GM20431 (cell line): ENCODE data around the gene RAB31.
"Not testable (repeated sequence)": the region's sequence is repeated elsewhere in the genome, so short reads cannot be mapped to it uniquely, and the experiment has no call there.

Experiments
- in situ Hi-C: fragments of 300-500 bp; cut with MseI, MboI; formaldehyde crosslinking; loops from one replicate; pipeline ENCODE4 v1.15.0; 2020; ENCODE audit warnings: low sequenced_read_pairs; ENCODE audit not compliant: unreplicated experiment

The RAB31 gene

GRCh38 chr18:9870431-9871008 is 162.4 kb downstream of the RAB31 start:
- in situ Hi-C loops: no loop called here

- in situ Hi-C loops: no loop called here
These were observed 163.2 kb downstream of the RAB31 start for GRCh38 chr18:9871244-9871746.

GRCh38 chr18:9872823-9873222 is 164.7 kb downstream of the RAB31 start:
- in situ Hi-C loops: no loop called here

- in situ Hi-C loops: no loop called here
These were observed 166.6 kb downstream of the RAB31 start for GRCh38 chr18:9874728-9875127.

GRCh38 chr18:9876212-9876866 is 168.2 kb downstream of the RAB31 start:
- in situ Hi-C loops: no loop called here

GRCh38 chr18:9876867-9877654 is 169.0 kb downstream of the RAB31 start:
- in situ Hi-C loops: no loop called here

- in situ Hi-C loops: no loop called here
These were observed 169.5 kb downstream of the RAB31 start for GRCh38 chr18:9877655-9878014.

GRCh38 chr18:9878095-9878494 is 170.0 kb downstream of the RAB31 start:
- in situ Hi-C loops: no loop called here

GRCh38 chr18:9878783-9879242 is 170.7 kb downstream of the RAB31 start:
- in situ Hi-C loops: no loop called here

- in situ Hi-C loops: no loop called here
These were observed 176.0 kb downstream of the RAB31 start for GRCh38 chr18:9884090-9884489.

GRCh38 chr18:9884532-9885140 is 176.5 kb downstream of the RAB31 start:
- in situ Hi-C loops: no loop called here

- in situ Hi-C loops: no loop called here
These were observed 177.3 kb downstream of the RAB31 start, which contains the start of gene TXNDC2 for GRCh38 chr18:9885170-9886004. TXNDC2 (plus strand) TSS chr18:9885973; CDS start chr18:9886681, 708 bp downstream.

GRCh38 chr18:9886005-9886348 is 177.9 kb downstream of the RAB31 start:
- in situ Hi-C loops: no loop called here

- in situ Hi-C loops: no loop called here
These were observed 179.9 kb downstream of the RAB31 start for GRCh38 chr18:9887992-9888391.

GRCh38 chr18:9890196-9890595 is 182.1 kb downstream of the RAB31 start:
- in situ Hi-C loops: no loop called here

GRCh38 chr18:9890957-9891356 is 182.9 kb downstream of the RAB31 start:
- in situ Hi-C loops: no loop called here

GRCh38 chr18:9891515-9891914 is 183.4 kb downstream of the RAB31 start:
- in situ Hi-C loops: not testable (repeated sequence)

- in situ Hi-C loops: no loop called here
These were observed 186.5 kb downstream of the RAB31 start for GRCh38 chr18:9894454-9895068.

- in situ Hi-C loops: no loop called here
These were observed 189.0 kb downstream of the RAB31 start for GRCh38 chr18:9897129-9897528.
